Esophagus muscularis mucosa (tissue), 3 donors: ENCODE measurements around the gene CPSF4.

Experiments
- POLR2A ChIP-seq: fragments of 450-650 bp; IDR thresholded peaks from one replicate; pipeline ENCODE4 v1.6.1; 2017; ENCODE audit warnings: antibody characterized with exemption, moderate library complexity, mild to moderate bottlenecking, low read depth
- TF ChIP-seq, protein P1 (sequence below), 3 experiments: fragments of 200-600 bp in 2 of 3; fragments of 450-650 bp in 1 of 3; sonication (generic) in 2 of 3; IDR thresholded peaks; one replicate each; pipeline ENCODE4 v1.5.1; 2017 to 2019; ENCODE audit warnings: antibody characterized with exemption in 3 of 3, mild to moderate bottlenecking in 2 of 3, moderate library complexity in 1 of 3

GRCh38 chr7:99448855-99449254, 10.1 kb downstream of the CPSF4 start:
- no peak for TF ChIP-seq POLR2A
- TF ChIP-seq, protein P1, sequence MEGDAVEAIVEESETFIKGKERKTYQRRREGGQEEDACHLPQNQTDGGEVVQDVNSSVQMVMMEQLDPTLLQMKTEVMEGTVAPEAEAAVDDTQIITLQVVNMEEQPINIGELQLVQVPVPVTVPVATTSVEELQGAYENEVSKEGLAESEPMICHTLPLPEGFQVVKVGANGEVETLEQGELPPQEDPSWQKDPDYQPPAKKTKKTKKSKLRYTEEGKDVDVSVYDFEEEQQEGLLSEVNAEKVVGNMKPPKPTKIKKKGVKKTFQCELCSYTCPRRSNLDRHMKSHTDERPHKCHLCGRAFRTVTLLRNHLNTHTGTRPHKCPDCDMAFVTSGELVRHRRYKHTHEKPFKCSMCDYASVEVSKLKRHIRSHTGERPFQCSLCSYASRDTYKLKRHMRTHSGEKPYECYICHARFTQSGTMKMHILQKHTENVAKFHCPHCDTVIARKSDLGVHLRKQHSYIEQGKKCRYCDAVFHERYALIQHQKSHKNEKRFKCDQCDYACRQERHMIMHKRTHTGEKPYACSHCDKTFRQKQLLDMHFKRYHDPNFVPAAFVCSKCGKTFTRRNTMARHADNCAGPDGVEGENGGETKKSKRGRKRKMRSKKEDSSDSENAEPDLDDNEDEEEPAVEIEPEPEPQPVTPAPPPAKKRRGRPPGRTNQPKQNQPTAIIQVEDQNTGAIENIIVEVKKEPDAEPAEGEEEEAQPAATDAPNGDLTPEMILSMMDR (IDR thresholded peaks at IDR 0.05), result no peak
